GM21381 (cell line): ENCODE data around the gene GMDS.

Experiments used
- ATAC-seq: cut with Tn5 transposase; IDR thresholded peaks from one replicate; pipeline ENCODE4 v1.9.1; 2021; ENCODE audit warnings: mild to moderate bottlenecking, moderate library complexity; ENCODE audit not compliant: unreplicated experiment

GMDS gene

DNA sequence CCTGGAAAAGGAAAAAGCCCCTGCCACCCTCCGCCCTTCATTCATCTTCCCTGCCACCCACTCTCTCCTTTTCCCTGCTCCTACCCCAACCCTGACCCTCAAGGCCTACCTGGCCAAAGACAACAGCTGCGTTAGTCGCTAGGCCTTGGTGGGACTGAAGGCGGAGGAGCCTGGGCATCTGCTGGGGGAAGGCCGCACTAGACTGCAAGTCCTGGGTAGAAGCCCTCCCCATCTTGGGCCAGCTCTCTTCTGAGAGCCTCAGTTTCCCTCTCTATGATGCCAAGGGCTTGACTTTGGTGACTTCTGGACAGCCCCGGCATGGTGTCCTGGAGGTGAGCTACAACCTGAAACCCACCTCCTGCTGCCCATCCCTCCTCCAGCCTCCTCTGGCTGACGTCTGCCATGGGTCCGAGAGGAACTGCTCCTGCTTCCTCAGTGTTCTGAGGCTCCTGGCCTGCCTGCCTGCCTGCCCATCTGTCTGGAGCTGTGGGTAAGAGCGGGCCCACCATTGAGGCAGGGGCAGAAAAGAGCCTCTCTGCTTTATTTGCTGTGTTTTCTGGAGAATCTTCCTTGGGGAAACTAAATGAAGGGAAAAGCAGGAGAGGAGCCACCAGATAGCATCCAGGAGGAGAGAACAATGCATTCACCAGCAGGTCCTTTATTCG, 643.2 kb downstream of the GMDS start:
- ATAC-seq: no peak

DNA sequence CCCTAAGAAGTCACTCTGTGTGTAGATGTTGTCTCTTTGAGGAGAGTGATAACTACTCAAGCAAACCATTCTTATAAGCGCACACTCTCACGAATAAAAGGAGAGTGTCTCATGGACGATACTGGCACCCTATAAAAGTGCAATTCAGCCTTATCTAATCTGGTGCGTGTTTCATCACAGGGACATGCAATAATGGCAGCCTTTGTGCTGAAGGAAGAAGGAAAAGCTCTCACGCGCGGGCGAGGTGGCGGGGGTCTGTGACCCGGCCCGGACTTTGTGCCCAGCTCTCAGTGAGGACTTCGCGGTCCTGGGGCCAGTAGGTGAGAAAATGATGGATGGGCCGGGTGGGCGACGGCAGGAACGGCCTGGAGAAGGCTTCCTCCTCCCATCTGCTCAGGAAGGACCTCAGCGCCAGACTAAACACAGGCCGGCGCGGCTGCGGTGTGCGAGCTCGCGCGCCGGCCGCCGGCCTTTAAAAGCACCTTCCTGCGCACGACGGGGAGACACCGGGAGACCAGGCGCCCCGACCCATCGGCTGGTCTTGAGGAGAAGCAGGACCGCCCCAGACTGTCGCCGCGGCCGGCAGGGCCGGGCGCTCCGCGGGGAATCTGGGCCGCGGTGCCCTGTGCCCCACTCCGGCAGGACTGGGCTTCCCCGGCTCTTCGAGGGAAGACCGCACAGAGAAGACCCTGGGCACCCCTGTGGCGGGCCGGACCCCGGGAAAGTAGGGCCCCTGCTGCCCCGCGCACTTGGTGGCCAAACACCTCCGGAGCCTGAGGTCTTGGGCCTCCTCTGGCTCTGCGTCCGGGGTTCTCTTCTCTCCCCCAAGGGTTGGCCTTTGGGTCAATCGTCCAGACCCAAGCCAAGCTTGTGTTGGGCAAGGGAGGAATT, 644.0 kb downstream of the GMDS start:
- no peak for ATAC-seq

DNA sequence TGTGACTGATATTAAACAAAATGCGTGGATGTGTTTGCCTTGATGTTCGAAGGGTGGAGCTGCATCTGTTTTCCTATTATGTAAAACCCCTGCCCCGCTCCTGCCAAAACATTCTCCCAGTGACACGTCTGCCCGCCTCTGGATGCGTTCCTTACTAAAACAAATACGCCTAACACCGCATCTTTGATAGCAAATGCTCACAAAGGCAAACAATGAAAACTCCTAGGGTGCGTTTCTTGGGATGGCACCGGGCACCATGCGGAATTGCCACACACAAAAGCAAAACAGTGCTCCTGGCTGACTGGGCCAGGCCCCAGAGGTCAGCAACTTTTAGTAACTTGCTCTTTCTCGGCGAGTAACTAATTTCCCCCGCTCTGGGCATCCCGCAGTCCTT, 644.6 kb downstream of the GMDS start:
- no peak for ATAC-seq

DNA sequence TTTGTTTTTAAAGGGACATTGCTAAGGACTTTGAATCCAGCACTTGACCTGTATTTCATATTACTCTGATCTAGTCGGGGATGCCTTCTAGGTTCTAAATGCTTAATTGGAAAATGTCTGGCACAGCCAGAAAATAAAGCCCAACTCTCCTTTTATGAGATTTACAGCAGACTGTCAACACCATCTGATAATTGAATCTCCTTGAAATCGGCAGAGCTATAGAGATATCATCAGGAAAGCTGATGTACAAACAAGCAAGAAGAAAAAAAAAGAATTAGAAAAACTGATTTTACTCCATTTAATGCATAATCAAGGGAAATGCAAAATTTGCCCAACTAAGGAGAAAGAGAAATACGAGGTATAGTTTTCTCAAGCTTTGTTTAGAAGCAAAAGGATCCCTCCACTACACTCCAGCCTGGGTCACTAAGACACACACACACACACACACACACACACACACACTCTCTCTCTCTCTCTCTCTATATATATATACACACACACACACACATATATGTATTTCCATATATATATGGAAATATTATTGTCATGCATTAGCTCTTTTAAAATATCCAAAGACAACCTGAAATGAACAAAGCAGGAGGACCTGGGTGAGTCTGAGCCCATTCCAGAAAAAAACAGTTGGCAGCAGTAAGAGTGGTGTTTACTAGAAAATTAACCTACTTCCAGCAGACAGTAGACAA, 645.2 kb downstream of the GMDS start:
- no peak for ATAC-seq

- no peak for ATAC-seq
These were observed 645.9 kb downstream of the GMDS start for GRCh38 chr6:1599469-1599868.

DNA sequence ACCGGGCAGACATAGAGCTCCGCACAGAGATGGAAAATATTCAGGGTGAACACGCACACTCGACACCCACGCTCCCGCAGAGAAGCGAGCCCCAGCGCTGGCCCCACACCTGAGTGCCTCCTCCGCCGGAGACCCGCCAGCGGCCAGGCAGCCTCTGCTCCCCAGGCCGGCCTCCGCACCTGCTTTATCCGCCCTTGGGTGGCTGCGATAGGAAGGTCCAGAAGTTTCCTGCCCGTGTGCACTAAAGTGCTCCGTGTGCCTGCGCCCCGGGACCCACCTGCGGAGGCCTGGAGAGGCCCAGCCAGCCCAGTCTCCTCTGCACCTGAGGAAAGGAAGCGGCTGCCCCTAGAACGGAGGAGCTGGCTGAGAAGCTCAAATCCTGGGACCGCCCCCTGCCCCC, 646.5 kb downstream of the GMDS start:
- no peak for ATAC-seq

GRCh38 chr6:1598433-1598832, 647.0 kb downstream of the GMDS start:
- ATAC-seq: no peak

- no peak for ATAC-seq
These were observed 647.5 kb downstream of the GMDS start for GRCh38 chr6:1597924-1598323.

DNA sequence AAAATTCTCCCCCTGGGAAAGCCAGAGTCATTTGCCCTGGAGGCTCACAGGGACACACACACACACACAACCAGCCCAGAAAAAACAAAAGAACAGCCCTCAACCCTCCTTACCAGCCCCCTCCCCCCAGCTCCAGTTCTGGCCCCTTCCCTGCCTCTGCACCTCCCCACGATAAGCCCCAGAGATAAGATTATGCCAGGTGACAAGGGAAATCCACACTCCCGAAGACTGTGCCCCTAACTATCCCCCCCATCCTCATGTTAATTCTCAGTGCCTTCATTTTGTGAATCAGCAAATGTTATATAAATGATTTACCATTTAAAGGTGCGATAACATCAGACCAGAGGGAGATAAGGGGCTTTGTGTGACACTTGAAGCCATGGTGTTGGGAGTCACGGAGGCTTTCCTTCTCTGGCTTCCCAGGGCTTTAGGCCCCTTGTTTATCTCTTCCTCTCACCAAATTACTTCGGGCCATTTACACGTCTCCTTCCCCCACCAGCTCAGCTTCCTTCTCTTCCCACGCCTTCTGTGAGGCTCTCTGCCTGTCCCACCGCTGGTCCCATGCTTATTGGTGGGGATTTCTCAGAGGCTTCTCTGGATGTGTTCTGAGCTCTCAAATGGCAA, 648.2 kb downstream of the GMDS start:
- ATAC-seq: no peak

GRCh38 chr6:1596088-1596852, 649.1 kb downstream of the GMDS start:
- peak; percentile 58 for ATAC-seq

DNA sequence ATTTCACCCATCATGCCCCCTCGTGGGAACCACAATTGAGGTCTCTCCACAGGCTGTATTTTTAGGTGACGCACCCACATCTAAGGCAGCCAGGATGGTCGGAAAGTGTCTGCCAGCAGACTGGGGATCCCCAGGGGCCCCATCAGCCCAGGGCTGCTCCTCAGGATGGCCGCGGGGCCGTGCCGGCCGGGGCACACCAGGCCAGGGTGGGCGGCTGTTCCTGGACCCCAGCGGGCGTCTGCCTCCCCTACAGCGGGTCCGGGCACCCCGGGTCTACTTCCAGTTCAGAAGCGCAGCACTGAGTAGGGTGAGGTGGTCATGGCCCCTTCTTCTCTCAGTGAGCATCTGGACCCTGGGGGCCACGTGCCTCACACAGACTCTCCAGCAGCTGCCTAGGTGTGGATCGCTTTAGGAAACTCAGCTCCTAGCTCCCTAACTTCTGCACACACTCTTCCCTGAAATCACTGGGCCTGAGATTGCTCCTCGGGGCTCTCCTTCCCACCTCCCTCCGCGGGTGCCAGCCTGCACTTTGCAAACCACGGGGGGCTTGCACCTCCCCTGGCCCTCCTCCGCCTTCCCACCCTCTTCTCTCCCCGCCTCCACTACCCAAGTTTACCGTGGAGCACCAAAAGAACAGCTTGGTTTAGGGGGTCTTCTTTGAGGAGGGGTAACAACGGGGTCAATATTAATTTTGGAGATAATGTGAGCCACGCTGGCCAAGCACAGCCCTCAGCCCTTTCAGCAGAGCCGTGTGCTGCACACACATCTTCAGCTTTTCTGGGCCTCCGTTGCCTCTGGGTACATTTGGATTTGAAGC, 649.9 kb downstream of the GMDS start:
- no peak for ATAC-seq

DNA sequence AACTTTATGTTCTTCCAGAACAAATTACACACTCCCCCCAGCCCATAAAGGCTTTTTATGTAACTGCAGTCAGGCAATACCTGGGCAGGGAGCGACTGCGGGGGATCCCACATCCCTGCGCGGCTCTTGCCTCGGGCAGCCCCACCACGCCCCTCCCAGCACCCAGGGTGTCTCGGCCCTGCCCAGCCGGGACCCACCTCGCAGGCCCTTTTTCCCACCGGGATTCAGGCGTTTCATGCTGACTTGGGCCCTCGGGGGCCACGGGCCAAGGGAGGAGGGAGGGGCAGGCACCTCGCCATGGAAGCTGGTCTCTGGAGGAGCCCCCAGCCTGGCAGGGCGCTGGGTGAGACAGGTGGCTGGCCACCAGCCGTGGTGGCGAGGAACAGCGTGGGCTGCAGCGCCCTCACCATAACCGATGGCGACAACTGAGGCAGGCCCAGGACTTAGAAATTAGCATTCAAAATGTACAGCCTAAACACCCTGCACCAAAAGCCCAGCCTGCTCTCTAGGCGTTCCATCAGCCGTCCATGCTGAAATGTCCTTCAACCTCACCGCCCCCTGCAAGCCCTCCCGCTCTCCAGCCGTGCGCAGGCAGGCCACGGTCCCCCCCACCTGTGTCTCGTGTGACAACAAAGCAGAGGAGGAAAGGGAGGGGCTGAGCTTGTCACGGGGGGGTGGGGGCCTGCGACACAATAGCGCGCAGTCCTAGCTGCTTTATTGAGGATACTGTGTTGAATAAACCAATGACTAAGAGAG, 650.8 kb downstream of the GMDS start:
- no peak for ATAC-seq

- ATAC-seq: no peak
These were observed 651.5 kb downstream of the GMDS start for GRCh38 chr6:1593958-1594314.

DNA sequence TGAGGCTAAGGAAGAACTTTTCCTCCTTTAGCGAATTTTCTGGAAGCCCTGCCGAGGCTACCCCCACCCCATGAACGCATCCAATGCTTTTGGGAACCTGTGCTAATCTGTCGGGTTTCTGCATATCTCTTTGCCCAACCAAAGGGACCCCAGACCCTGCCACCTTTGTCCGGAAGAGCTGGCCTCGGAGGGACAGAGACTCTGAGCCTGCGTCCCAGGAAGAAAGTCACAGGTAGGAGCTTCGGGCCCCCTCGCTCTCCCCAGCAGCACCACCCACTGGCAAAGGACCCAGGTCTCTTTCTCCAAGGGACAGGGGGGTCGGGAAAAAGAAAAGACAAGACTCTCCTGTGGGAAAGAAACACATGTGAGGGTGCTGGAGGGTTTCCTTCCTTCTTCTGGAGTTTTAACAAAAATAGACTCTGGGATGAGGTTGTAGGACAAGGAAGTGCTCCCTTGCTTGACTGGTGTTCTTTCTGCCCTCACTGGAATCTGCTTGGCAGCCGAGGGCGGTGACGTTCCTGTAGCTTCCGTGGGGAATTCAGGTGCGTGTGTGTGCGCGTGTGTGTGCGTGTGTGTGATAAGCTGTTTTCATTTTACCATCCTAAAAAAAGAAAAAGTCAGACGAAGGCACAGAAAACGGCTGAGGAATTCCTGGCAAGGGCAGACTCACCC, 652.0 kb downstream of the GMDS start:
- no peak for ATAC-seq

DNA sequence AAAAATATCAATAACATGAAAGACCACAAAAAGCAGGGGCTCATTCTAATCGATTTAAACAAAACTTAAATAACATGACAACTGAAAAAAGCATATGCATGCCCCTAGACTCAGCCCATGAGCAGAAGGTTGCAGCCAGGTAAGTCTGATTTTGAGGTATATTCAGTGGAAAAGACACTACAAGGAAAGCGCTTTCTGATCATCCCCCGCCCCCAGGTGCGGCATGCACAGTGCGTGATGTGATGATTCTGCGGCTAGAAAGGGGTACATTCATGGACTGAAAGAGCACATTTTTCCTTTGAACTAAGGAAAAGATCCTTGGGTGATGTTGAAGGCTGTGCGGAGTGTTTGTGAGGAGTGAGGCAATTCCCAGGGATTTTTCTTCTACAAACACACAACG, 652.6 kb downstream of the GMDS start:
- no peak for ATAC-seq

- ATAC-seq: no peak
These were observed 653.5 kb downstream of the GMDS start for GRCh38 chr6:1591926-1592325.

GRCh38 chr6:1591243-1591642, 654.2 kb downstream of the GMDS start:
- ATAC-seq: no peak

GRCh38 chr6:1590580-1590979, 654.8 kb downstream of the GMDS start:
- ATAC-seq: no peak

- ATAC-seq: no peak
These were observed 656.2 kb downstream of the GMDS start for GRCh38 chr6:1589208-1589607.
